WTC11 (cell line): ENCODE data around the gene PI4K2B. TPM values are rescaled to one million over a fixed set of nuclear protein-coding genes. Genes with fewer than 3 reads are reported as not detected.

Source experiments
- ATAC-seq: fragments of 200-7000 bp; cut with Tn5 transposase; 2 replicates; pipeline ENCODE4 v1.10.0; 2021; ENCODE audit warnings: mild to moderate bottlenecking, moderate library complexity
- CTCF ChIA-PET: fragments of 300-600 bp; sonication (Branson Sonifier 250); formaldehyde crosslinking; loops from one replicate; lab custom pipeline; 2021; ENCODE audit warnings: antibody characterized with exemption; lab: Charles Lee
- POLR2A ChIA-PET: fragments of 350-600 bp; sonication (Branson Sonifier 250); formaldehyde crosslinking; loops from one replicate; lab custom pipeline; 2021; ENCODE audit warnings: antibody characterized with exemption; lab: Charles Lee
- DNase-seq: peaks from one replicate; pipeline ENCODE4 v3.0.0; 2021; ENCODE audit warnings: low spot score
- H3K27ac Mint-ChIP-seq: 2 replicates; pipeline ENCODE4 v1.8.0; 2021; ENCODE audit warnings: mixed read lengths
- H3K27me3 Mint-ChIP-seq: 2 replicates; pipeline ENCODE4 v1.8.0; 2021; ENCODE audit warnings: low read depth, mild to moderate bottlenecking, moderate library complexity, mixed read lengths
- H3K36me3 Mint-ChIP-seq: 2 replicates; pipeline ENCODE4 v1.8.0; 2021; ENCODE audit warnings: mixed read lengths
- H3K4me1 Mint-ChIP-seq: 2 replicates; pipeline ENCODE4 v1.8.0; 2022; ENCODE audit warnings: mixed read lengths
- H3K4me3 Mint-ChIP-seq: 2 replicates; pipeline ENCODE4 v1.8.0; 2021; ENCODE audit warnings: mild to moderate bottlenecking, moderate library complexity, mixed read lengths
- H3K9me3 Mint-ChIP-seq: 2 replicates; pipeline ENCODE4 v1.8.0; 2021; ENCODE audit warnings: mixed read lengths
- CREB1 ChIP-seq: sonication (generic); formaldehyde crosslinking; IDR thresholded peaks from 2 replicates; pipeline ENCODE4 v1.8.0; 2023; ENCODE audit warnings: mild to moderate bottlenecking, missing genetic modification reagents
- EMX1 ChIP-seq: fragments of 250-450 bp; sonication (Bioruptor Pico); IDR thresholded peaks from 2 replicates; pipeline ENCODE4 v1.8.0; 2021; ENCODE audit warnings: mild to moderate bottlenecking
- ERG ChIP-seq: fragments of 250-450 bp; sonication (Bioruptor Pico); IDR thresholded peaks from 2 replicates; pipeline ENCODE4 v1.8.0; 2021; ENCODE audit warnings: mild to moderate bottlenecking
- ESRRA ChIP-seq: sonication (generic); formaldehyde crosslinking; IDR thresholded peaks from 2 replicates; pipeline ENCODE4 v1.8.1; 2022; ENCODE audit warnings: mild to moderate bottlenecking, missing genetic modification reagents, borderline replicate concordance
- FOXJ3 ChIP-seq: sonication (generic); formaldehyde crosslinking; IDR thresholded peaks from 2 replicates; pipeline ENCODE4 v1.9.0; 2021; ENCODE audit warnings: missing genetic modification reagents, mild to moderate bottlenecking, borderline replicate concordance
- FOXK1 ChIP-seq: sonication (generic); formaldehyde crosslinking; IDR thresholded peaks from 2 replicates; pipeline ENCODE4 v1.8.0; 2022; ENCODE audit warnings: mild to moderate bottlenecking, moderate library complexity, missing genetic modification reagents
- HMGXB4 ChIP-seq: sonication (generic); formaldehyde crosslinking; IDR thresholded peaks from 2 replicates; pipeline ENCODE4 v1.8.1; 2023; ENCODE audit warnings: mild to moderate bottlenecking, moderate library complexity, missing genetic modification reagents
- IRF2 ChIP-seq: sonication (generic); formaldehyde crosslinking; IDR thresholded peaks from 2 replicates; pipeline ENCODE4 v1.8.0; 2022; ENCODE audit warnings: low read depth, missing genetic modification reagents, borderline replicate concordance
- MAX ChIP-seq: sonication (generic); formaldehyde crosslinking; IDR thresholded peaks from 2 replicates; pipeline ENCODE4 v1.8.0; 2022; ENCODE audit warnings: mild to moderate bottlenecking, missing genetic modification reagents
- MXD4 ChIP-seq: fragments of 250-450 bp; sonication (Bioruptor Pico); IDR thresholded peaks from 2 replicates; pipeline ENCODE4 v1.8.0; 2021; ENCODE audit warnings: mild to moderate bottlenecking, moderate library complexity, borderline replicate concordance
- MYBL2 ChIP-seq: sonication (generic); formaldehyde crosslinking; IDR thresholded peaks from 2 replicates; pipeline ENCODE4 v1.8.1; 2023; ENCODE audit warnings: mild to moderate bottlenecking, moderate library complexity, missing genetic modification reagents
- NFATC4 ChIP-seq: fragments of 250-450 bp; sonication (Bioruptor Pico); IDR thresholded peaks from 2 replicates; pipeline ENCODE4 v1.9.0; 2021; ENCODE audit warnings: mild to moderate bottlenecking
- OVOL2 ChIP-seq: fragments of 250-450 bp; sonication (Bioruptor Pico); IDR thresholded peaks from 2 replicates; pipeline ENCODE4 v1.9.0; 2021; ENCODE audit warnings: mild to moderate bottlenecking, borderline replicate concordance
- SOX15 ChIP-seq: fragments of 250-450 bp; sonication (Bioruptor Pico); IDR thresholded peaks from 2 replicates; pipeline ENCODE4 v1.9.0; 2021; ENCODE audit warnings: mild to moderate bottlenecking
- ZMAT4 ChIP-seq: fragments of 250-450 bp; sonication (Bioruptor Pico); IDR thresholded peaks from 2 replicates; pipeline ENCODE4 v1.9.0; 2021; ENCODE audit warnings: mild to moderate bottlenecking
- ZNF232 ChIP-seq: sonication (generic); formaldehyde crosslinking; IDR thresholded peaks from 2 replicates; pipeline ENCODE4 v1.8.0; 2022; ENCODE audit warnings: mild to moderate bottlenecking, missing genetic modification reagents
- ZNF317 ChIP-seq: sonication (generic); formaldehyde crosslinking; IDR thresholded peaks from 2 replicates; pipeline ENCODE4 v1.8.1; 2023; ENCODE audit warnings: low read depth, mild to moderate bottlenecking, moderate library complexity, missing genetic modification reagents, borderline replicate concordance
- total RNA-seq: library from RNA; stranded (reverse); gene quantifications from 3 replicates; pipeline ENCODE4 v1.2.3, GENCODE V29; 2021
- TF ChIP-seq, protein P1 (sequence below): sonication (generic); formaldehyde crosslinking; IDR thresholded peaks from 2 replicates; pipeline ENCODE4 v1.8.1; 2022; ENCODE audit warnings: mild to moderate bottlenecking, moderate library complexity, missing genetic modification reagents
- TF ChIP-seq, protein P2 (sequence below): sonication (generic); formaldehyde crosslinking; IDR thresholded peaks from 2 replicates; pipeline ENCODE4 v1.8.1; 2022; ENCODE audit warnings: missing genetic modification reagents, borderline replicate concordance

The PI4K2B gene
- total RNA-seq, 1 experiment from 2014 or later = 15.1 TPM

- peak overlapping the region; percentile 99 for H3K27ac Mint-ChIP-seq
- H3K4me1 Mint-ChIP-seq = peaks cover 11% of the 10 kb centered on the region; the same call in 1 of the 2 replicates
- no peaks in the 10 kb centered on the region; the same call in none of the 2 replicates for H3K9me3 Mint-ChIP-seq
- ChIA-PET POLR2A (interaction anchor here (1.0 to 2.2 kb wide), 3 partner anchors 55 to 80 kb away, joined by 3 to 4 read pairs (median 4); no protein-coding TSS in a partner anchor), CTCF (interaction anchor here (0.6 to 2.4 kb wide), 31 partner anchors 10 to 754 kb away, joined by 3 to 36 read pairs (median 5); partner anchors contain the start of genes ANAPC4 and PI4K2B)
- H3K36me3 Mint-ChIP-seq = peaks cover 9% of the 10 kb centered on the region
- DNase-seq (no peak), ATAC-seq (no peak)
- no peak for TF ChIP-seq ERG (CRISPR knock-in tag)
- no peak for TF ChIP-seq ZMAT4 (CRISPR knock-in tag)
- TF ChIP-seq MYBL2 (CRISPR knock-in tag) = no peak
- TF ChIP-seq MXD4 (CRISPR knock-in tag) = no peak
- no peak for TF ChIP-seq ZNF232
- TF ChIP-seq, protein P1, sequence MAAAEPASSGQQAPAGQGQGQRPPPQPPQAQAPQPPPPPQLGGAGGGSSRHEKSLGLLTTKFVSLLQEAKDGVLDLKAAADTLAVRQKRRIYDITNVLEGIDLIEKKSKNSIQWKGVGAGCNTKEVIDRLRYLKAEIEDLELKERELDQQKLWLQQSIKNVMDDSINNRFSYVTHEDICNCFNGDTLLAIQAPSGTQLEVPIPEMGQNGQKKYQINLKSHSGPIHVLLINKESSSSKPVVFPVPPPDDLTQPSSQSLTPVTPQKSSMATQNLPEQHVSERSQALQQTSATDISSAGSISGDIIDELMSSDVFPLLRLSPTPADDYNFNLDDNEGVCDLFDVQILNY (CRISPR knock-in tag) = no peak
- no peak for TF ChIP-seq HMGXB4 (CRISPR knock-in tag)
- no peak for TF ChIP-seq FOXJ3 (CRISPR knock-in tag)
- no peak for TF ChIP-seq IRF2
- no peak for TF ChIP-seq CREB1 (CRISPR knock-in tag)
- TF ChIP-seq, protein P2, sequence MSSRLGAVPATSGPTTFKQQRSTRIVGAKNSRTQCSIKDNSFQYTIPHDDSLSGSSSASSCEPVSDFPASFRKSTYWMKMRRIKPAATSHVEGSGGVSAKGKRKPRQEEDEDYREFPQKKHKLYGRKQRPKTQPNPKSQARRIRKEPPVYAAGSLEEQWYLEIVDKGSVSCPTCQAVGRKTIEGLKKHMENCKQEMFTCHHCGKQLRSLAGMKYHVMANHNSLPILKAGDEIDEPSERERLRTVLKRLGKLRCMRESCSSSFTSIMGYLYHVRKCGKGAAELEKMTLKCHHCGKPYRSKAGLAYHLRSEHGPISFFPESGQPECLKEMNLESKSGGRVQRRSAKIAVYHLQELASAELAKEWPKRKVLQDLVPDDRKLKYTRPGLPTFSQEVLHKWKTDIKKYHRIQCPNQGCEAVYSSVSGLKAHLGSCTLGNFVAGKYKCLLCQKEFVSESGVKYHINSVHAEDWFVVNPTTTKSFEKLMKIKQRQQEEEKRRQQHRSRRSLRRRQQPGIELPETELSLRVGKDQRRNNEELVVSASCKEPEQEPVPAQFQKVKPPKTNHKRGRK (CRISPR knock-in tag) = no peak
- H3K4me3 Mint-ChIP-seq = peak overlapping the region; percentile 99
- no peaks in the 10 kb centered on the region for H3K27me3 Mint-ChIP-seq
These were observed 79.5 kb downstream of the PI4K2B start for GRCh38 chr4:25313201-25313895.

GRCh38 chr4:25320336-25320735 is 86.5 kb downstream of the PI4K2B start:
- Mint-ChIP-seq H3K4me1 (peaks cover 8% of the 10 kb centered on the region), H3K36me3 (peaks cover 11% of the 10 kb centered on the region), H3K4me3 (no peak overlapping the region), H3K27me3 (no peaks in the 10 kb centered on the region), H3K27ac (0 out of 2 replicates have a peak overlapping the region, but pooled peaks have one; percentile 24), H3K9me3 (no peaks in the 10 kb centered on the region)
- ChIA-PET CTCF (interaction anchor here (0.5 to 1.1 kb wide), 3 partner anchors 8 to 300 kb away, joined by 3 to 7 read pairs (median 3); partner anchors contain the start of gene ZCCHC4), POLR2A (no interaction called here)
- no peak for DNase-seq
- TF ChIP-seq OVOL2 (no peak), ZNF317 (CRISPR knock-in tag) (no peak), NFATC4 (CRISPR knock-in tag) (no peak), EMX1 (CRISPR knock-in tag) (no peak), ESRRA (CRISPR knock-in tag) (no peak), MAX (no peak), SOX15 (CRISPR knock-in tag) (no peak), FOXK1 (CRISPR knock-in tag) (no peak)
- TF ChIP-seq, protein P2 (CRISPR knock-in tag) = no peak
- no peak for ATAC-seq
